HG03139 (cell line): Measurements from ENCODE around the gene MS4A4E.
"Not testable (repeated sequence)": the region's sequence is repeated elsewhere in the genome, so short reads cannot be mapped to it uniquely, and the experiment has no call there.

Experiments used
- ATAC-seq: cut with Tn5 transposase; IDR thresholded peaks from one replicate; pipeline ENCODE4 v1.9.1; 2021; ENCODE audit not compliant: unreplicated experiment

The MS4A4E gene

GRCh38 chr11:60242740-60243239 is at the start of gene MS4A4E:
Gene MS4A4E (minus strand): TSS chr11:60243137. CDS start chr11:60230055, 13,082 bp downstream.
- ATAC-seq = no peak

- ATAC-seq = no peak
Measured at GRCh38 chr11:60292145-60292544, 49.2 kb upstream of the MS4A4E start.

- ATAC-seq = no peak
Measured at GRCh38 chr11:60288531-60288930, 45.6 kb upstream of the MS4A4E start.

- not testable (repeated sequence) for ATAC-seq
Measured at GRCh38 chr11:60285411-60286126, 42.6 kb upstream of the MS4A4E start.

GRCh38 chr11:60282286-60282685 is 39.3 kb upstream of the MS4A4E start:
- ATAC-seq = no peak

- no peak for ATAC-seq
Measured at GRCh38 chr11:60281485-60281884, 38.5 kb upstream of the MS4A4E start.

GRCh38 chr11:60280412-60280811 is 37.5 kb upstream of the MS4A4E start, which contains the start of gene MS4A4A:
Gene MS4A4A (plus strand): TSS chr11:60280666. CDS start chr11:60280676, 10 bp downstream.
- ATAC-seq = no peak

GRCh38 chr11:60274416-60274815 is 31.5 kb upstream of the MS4A4E start:
- no peak for ATAC-seq

GRCh38 chr11:60265373-60266214 is 22.7 kb upstream of the MS4A4E start:
- no peak for ATAC-seq

GRCh38 chr11:60264644-60265043 is 21.7 kb upstream of the MS4A4E start:
- no peak for ATAC-seq

- no peak for ATAC-seq
Measured at GRCh38 chr11:60263402-60263801, 20.5 kb upstream of the MS4A4E start.

- no peak for ATAC-seq
Measured at GRCh38 chr11:60261014-60261413, 18.1 kb upstream of the MS4A4E start.

- ATAC-seq = no peak
Measured at GRCh38 chr11:60257956-60258722, 15.2 kb upstream of the MS4A4E start.

- ATAC-seq = no peak
Measured at GRCh38 chr11:60252213-60253108, 9.5 kb upstream of the MS4A4E start.

GRCh38 chr11:60251485-60252212 is 8.7 kb upstream of the MS4A4E start:
- ATAC-seq = no peak

- no peak for ATAC-seq
Measured at GRCh38 chr11:60241786-60242185, 1.2 kb downstream of the MS4A4E start.

GRCh38 chr11:60240662-60241061 is 2.3 kb downstream of the MS4A4E start:
- no peak for ATAC-seq

- no peak for ATAC-seq
Measured at GRCh38 chr11:60235321-60235720, 7.6 kb downstream of the MS4A4E start.

GRCh38 chr11:60230681-60231080 is 12.3 kb downstream of the MS4A4E start:
- no peak for ATAC-seq
